Measurements from ENCODE around the gene SGPL1. TPM values are rescaled to one million over a fixed set of nuclear protein-coding genes. Genes with fewer than 3 reads are reported as not detected.
"Not testable (repeated sequence)": the region's sequence is repeated elsewhere in the genome, so short reads cannot be mapped to it uniquely, and the experiment has no call there.

The SGPL1 gene
- total RNA-seq, 1 donor from 2014 or later: 33.1 TPM

- no peak for DNase-seq (ENCODE audit: extremely low spot score in 2 of 2)
- Histone ChIP-seq H3K4me1 (no peaks in the 10 kb centered on the region), H3K4me3 (no peak overlapping the region), H3K9me3 (no peaks in the 10 kb centered on the region), H3K27ac (no peak overlapping the region), H3K27me3 (no peaks in the 10 kb centered on the region), H3K36me3 (no peaks in the 10 kb centered on the region)
- TF ChIP-seq CTCF (IDR thresholded peaks at IDR 0.05) (no peak), POLR2AphosphoS5 (IDR thresholded peaks at IDR 0.05; ENCODE audit: insufficient read depth in 1 of 2, low read depth in 1 of 2) (no peak), POLR2A (IDR thresholded peaks at IDR 0.05) (no peak)
- intact Hi-C loops (cut with DNase I): no loop called here
These were observed 101.9 kb downstream of the SGPL1 start for GRCh38 chr10:70917635-70918034.

GRCh38 chr10:70918851-70919530 lies 103.2 kb downstream of the SGPL1 start:
- no peaks in the 10 kb centered on the region for H3K27me3 ChIP-seq
- DNase-seq (ENCODE audit: extremely low spot score in 2 of 2): no peak
- intact Hi-C loops (cut with DNase I): no loop called here
- no peak overlapping the region for H3K27ac ChIP-seq
- H3K4me3 ChIP-seq: no peak overlapping the region
- no peaks in the 10 kb centered on the region for H3K9me3 ChIP-seq
- H3K4me1 ChIP-seq: no peaks in the 10 kb centered on the region
- TF ChIP-seq POLR2AphosphoS5 (IDR thresholded peaks at IDR 0.05; ENCODE audit: insufficient read depth in 1 of 2, low read depth in 1 of 2) (no peak), POLR2A (IDR thresholded peaks at IDR 0.05) (no peak), CTCF (IDR thresholded peaks at IDR 0.05) (no peak)
- no peaks in the 10 kb centered on the region for H3K36me3 ChIP-seq

- not testable (repeated sequence) for DNase-seq (ENCODE audit: extremely low spot score in 2 of 2); H3K27ac ChIP-seq; H3K36me3 ChIP-seq; H3K4me3 ChIP-seq; H3K4me1 ChIP-seq; H3K9me3 ChIP-seq; H3K27me3 ChIP-seq
- intact Hi-C loops (cut with DNase I): loop anchor here (10.0 kb wide), 1 partner anchor 285 kb away; no protein-coding TSS in a partner anchor
These were observed 104.2 kb downstream of the SGPL1 start for GRCh38 chr10:70919906-70920305.

- no peaks in the 10 kb centered on the region for H3K9me3 ChIP-seq
- H3K27me3 ChIP-seq: no peaks in the 10 kb centered on the region
- TF ChIP-seq POLR2A (IDR thresholded peaks at IDR 0.05): no peak
- TF ChIP-seq CTCF (IDR thresholded peaks at IDR 0.05): no peak
- TF ChIP-seq POLR2AphosphoS5 (IDR thresholded peaks at IDR 0.05; ENCODE audit: insufficient read depth in 1 of 2, low read depth in 1 of 2): no peak
- no peak for DNase-seq (ENCODE audit: extremely low spot score in 2 of 2)
- H3K36me3 ChIP-seq: no peaks in the 10 kb centered on the region
- no peaks in the 10 kb centered on the region for H3K4me1 ChIP-seq
- no peak overlapping the region for H3K27ac ChIP-seq
- intact Hi-C loops (cut with DNase I): loop anchor here (10.0 kb wide), 1 partner anchor 284 kb away; no protein-coding TSS in a partner anchor
- no peak overlapping the region for H3K4me3 ChIP-seq
These were observed 104.8 kb downstream of the SGPL1 start for GRCh38 chr10:70920519-70920918.

GRCh38 chr10:70921285-70921684 lies 105.5 kb downstream of the SGPL1 start:
- Histone ChIP-seq H3K27ac (no peak overlapping the region), H3K36me3 (no peaks in the 10 kb centered on the region), H3K27me3 (no peaks in the 10 kb centered on the region), H3K4me1 (no peaks in the 10 kb centered on the region), H3K9me3 (no peaks in the 10 kb centered on the region), H3K4me3 (no peak overlapping the region)
- intact Hi-C loops (cut with DNase I): loop anchor here (10.0 kb wide), 1 partner anchor 284 kb away; no protein-coding TSS in a partner anchor
- no peak for TF ChIP-seq POLR2AphosphoS5 (IDR thresholded peaks at IDR 0.05; ENCODE audit: insufficient read depth in 1 of 2, low read depth in 1 of 2)
- no peak for TF ChIP-seq CTCF (IDR thresholded peaks at IDR 0.05)
- TF ChIP-seq POLR2A (IDR thresholded peaks at IDR 0.05): no peak
- no peak for DNase-seq (ENCODE audit: extremely low spot score in 2 of 2)

Data from vagina (tissue), 2 donors.